Natural killer cell treated with Interleukin-12 subunit alpha and Interleukin-12 subunit beta and Interleukin-15 and Interleukin-18, amount 100 ng/mL, for 72 hours (primary cell): ENCODE results near the gene ARSG. TPM values are rescaled to one million over a fixed set of nuclear protein-coding genes. Genes with fewer than 3 reads are reported as not detected.
A peak's percentile ranks its signal among the peaks of the same experiment; 100 is the strongest.
"Not testable (repeated sequence)": the region's sequence is repeated elsewhere in the genome, so short reads cannot be mapped to it uniquely, and the experiment has no call there.

Experiments used
- ATAC-seq, 2 donors: fragments of 150-1000 bp; cut with Tn5 transposase in 1 of 2; sonication (Bioruptor Pico), chemical (Tn5 transposase) in 1 of 2; 2 replicates each; pipeline ENCODE4 v1.10.0; 2021
- DNase-seq: peaks from one replicate; pipeline ENCODE4 v3.0.0; 2022; ENCODE audit warnings: low spot score
- H3K27ac Mint-ChIP-seq, 2 donors: 1 replicate in 1 of 2; 2 replicates in 1 of 2; pipeline ENCODE4 v1.8.0; 2022; ENCODE audit warnings: mixed read lengths in 2 of 2, mild to moderate bottlenecking in 1 of 2, moderate library complexity in 1 of 2
- H3K27me3 Mint-ChIP-seq, 2 donors: 1 replicate in 1 of 2; 2 replicates in 1 of 2; pipeline ENCODE4 v1.8.0; 2022; ENCODE audit warnings: mixed read lengths in 2 of 2
- H3K36me3 Mint-ChIP-seq: one replicate; pipeline ENCODE4 v1.8.0; 2022; ENCODE audit warnings: mixed read lengths
- H3K4me1 Mint-ChIP-seq, 2 donors: 1 replicate in 1 of 2; 2 replicates in 1 of 2; pipeline ENCODE4 v1.8.0; 2022; ENCODE audit warnings: low read depth in 2 of 2, mixed read lengths in 2 of 2, mild to moderate bottlenecking in 1 of 2
- H3K4me3 Mint-ChIP-seq: one replicate; pipeline ENCODE4 v1.8.0; 2022; ENCODE audit warnings: mixed read lengths
- H3K9me3 Mint-ChIP-seq: 2 replicates; pipeline ENCODE4 v1.8.0; 2022; ENCODE audit warnings: mixed read lengths
- total RNA-seq, 2 donors: library from RNA; stranded (reverse); gene quantifications; one replicate each; pipeline ENCODE4 v1.2.3, GENCODE V29; 2022

ARSG gene
- total RNA-seq, 2 donors from 2014 or later, result 2.4 to 4.7 TPM

GRCh38 chr17:68334393-68334792 is 43.1 kb downstream of the ARSG start:
- ATAC-seq (no peak), DNase-seq (no peak)
- peaks cover 4% of the 10 kb centered on the region for H3K9me3 Mint-ChIP-seq
- no peaks in the 10 kb centered on the region for H3K27me3 Mint-ChIP-seq
- peaks cover 11% of the 10 kb centered on the region for H3K36me3 Mint-ChIP-seq
- peaks cover 0 to 4% of the 10 kb centered on the region in 2 donors for H3K4me1 Mint-ChIP-seq
- H3K27ac Mint-ChIP-seq, result no peak overlapping the region
- H3K4me3 Mint-ChIP-seq, result no peak overlapping the region

GRCh38 chr17:68341482-68341881 is 50.2 kb downstream of the ARSG start:
- peaks cover 29 to 32% of the 10 kb centered on the region in 2 donors for H3K4me1 Mint-ChIP-seq
- H3K4me3 Mint-ChIP-seq, result no peak overlapping the region
- H3K27ac Mint-ChIP-seq, result no peak overlapping the region
- no peaks in the 10 kb centered on the region for H3K27me3 Mint-ChIP-seq
- no peaks in the 10 kb centered on the region for H3K36me3 Mint-ChIP-seq
- DNase-seq, result no peak
- H3K9me3 Mint-ChIP-seq, result no peaks in the 10 kb centered on the region
- no peak for ATAC-seq

- Mint-ChIP-seq H3K27ac (peak overlapping the region; percentile 81 to 91), H3K27me3 (no peaks in the 10 kb centered on the region), H3K4me3 (peak overlapping the region; percentile 89), H3K36me3 (no peaks in the 10 kb centered on the region), H3K9me3 (no peaks in the 10 kb centered on the region), H3K4me1 (peaks cover 49 to 57% of the 10 kb centered on the region in 2 donors)
- DNase-seq (no peak), ATAC-seq (no peak)
Measured at GRCh38 chr17:68343976-68344375, 52.7 kb downstream of the ARSG start.

- H3K9me3 Mint-ChIP-seq, result no peaks in the 10 kb centered on the region
- DNase-seq (peak; percentile 69), ATAC-seq (peak; percentile 48 to 54)
- no peaks in the 10 kb centered on the region for H3K27me3 Mint-ChIP-seq
- peak overlapping the region; percentile 81 to 91 for H3K27ac Mint-ChIP-seq
- H3K36me3 Mint-ChIP-seq, result no peaks in the 10 kb centered on the region
- peak overlapping the region; percentile 89 for H3K4me3 Mint-ChIP-seq
- H3K4me1 Mint-ChIP-seq, result peaks cover 57 to 64% of the 10 kb centered on the region in 2 donors
Measured at GRCh38 chr17:68344701-68345136, 53.4 kb downstream of the ARSG start.

GRCh38 chr17:68346448-68346847 is 55.2 kb downstream of the ARSG start:
- Mint-ChIP-seq H3K27me3 (no peaks in the 10 kb centered on the region), H3K27ac (peak overlapping the region; percentile 91 to 97), H3K4me1 (peaks cover 65 to 75% of the 10 kb centered on the region in 2 donors), H3K4me3 (peak overlapping the region; percentile 89), H3K36me3 (no peaks in the 10 kb centered on the region), H3K9me3 (no peaks in the 10 kb centered on the region)
- peak; percentile 87 to 89 for ATAC-seq
- DNase-seq, result peak; percentile 90

- DNase-seq (no peak), ATAC-seq (no peak)
- Mint-ChIP-seq H3K36me3 (no peaks in the 10 kb centered on the region), H3K4me1 (peaks cover 73 to 83% of the 10 kb centered on the region in 2 donors), H3K27me3 (no peaks in the 10 kb centered on the region), H3K27ac (peak overlapping the region; percentile 91 to 97), H3K9me3 (no peaks in the 10 kb centered on the region), H3K4me3 (peak overlapping the region; percentile 89)
Measured at GRCh38 chr17:68347380-68347779, 56.1 kb downstream of the ARSG start.

- peaks cover 71 to 80% of the 10 kb centered on the region in 2 donors for H3K4me1 Mint-ChIP-seq
- peak overlapping the region; percentile 85 to 91 for H3K27ac Mint-ChIP-seq
- no peaks in the 10 kb centered on the region for H3K27me3 Mint-ChIP-seq
- peak; percentile 83 to 88 for ATAC-seq
- no peaks in the 10 kb centered on the region for H3K9me3 Mint-ChIP-seq
- no peak for DNase-seq
- no peaks in the 10 kb centered on the region for H3K36me3 Mint-ChIP-seq
- H3K4me3 Mint-ChIP-seq, result peak overlapping the region; percentile 86
Measured at GRCh38 chr17:68349157-68349556, 57.9 kb downstream of the ARSG start.

GRCh38 chr17:68351395-68351794 is 60.1 kb downstream of the ARSG start:
- Mint-ChIP-seq H3K27me3 (no peaks in the 10 kb centered on the region), H3K4me1 (peaks cover 70 to 78% of the 10 kb centered on the region in 2 donors), H3K4me3 (peak overlapping the region; percentile 52), H3K36me3 (no peaks in the 10 kb centered on the region), H3K9me3 (no peaks in the 10 kb centered on the region), H3K27ac (peak overlapping the region; percentile 26 to 60)
- DNase-seq (no peak), ATAC-seq (no peak)

- Mint-ChIP-seq H3K27me3 (no peaks in the 10 kb centered on the region), H3K9me3 (no peaks in the 10 kb centered on the region), H3K27ac (peak overlapping the region; percentile 26 to 60), H3K4me3 (peak overlapping the region; percentile 52), H3K4me1 (peaks cover 72 to 78% of the 10 kb centered on the region in 2 donors), H3K36me3 (no peaks in the 10 kb centered on the region)
- no peak for DNase-seq
- no peak for ATAC-seq
Measured at GRCh38 chr17:68352041-68352440, 60.7 kb downstream of the ARSG start.

- Mint-ChIP-seq H3K27ac (peak overlapping the region in 1 of 2 donors; percentile 18), H3K4me3 (peak overlapping the region; percentile 53), H3K4me1 (peaks cover 71 to 77% of the 10 kb centered on the region in 2 donors)
- H3K27me3 Mint-ChIP-seq, DNase-seq, H3K9me3 Mint-ChIP-seq, H3K36me3 Mint-ChIP-seq, ATAC-seq: not testable (repeated sequence)
Measured at GRCh38 chr17:68352671-68353070, 61.4 kb downstream of the ARSG start.

GRCh38 chr17:68353111-68353521 is 61.8 kb downstream of the ARSG start:
- no peaks in the 10 kb centered on the region for H3K9me3 Mint-ChIP-seq
- no peaks in the 10 kb centered on the region for H3K27me3 Mint-ChIP-seq
- no peaks in the 10 kb centered on the region for H3K36me3 Mint-ChIP-seq
- peaks cover 67 to 73% of the 10 kb centered on the region in 2 donors for H3K4me1 Mint-ChIP-seq
- no peak for DNase-seq
- ATAC-seq, result no peak
- H3K4me3 Mint-ChIP-seq, result no peak overlapping the region
- H3K27ac Mint-ChIP-seq, result peak overlapping the region in 1 of 2 donors; percentile 18

GRCh38 chr17:68354311-68354710 is 63.0 kb downstream of the ARSG start:
- not testable (repeated sequence) for ATAC-seq

GRCh38 chr17:68355108-68355507 is 63.8 kb downstream of the ARSG start:
- H3K4me1 Mint-ChIP-seq, result peaks cover 57 to 63% of the 10 kb centered on the region in 2 donors
- not testable (repeated sequence) for H3K9me3 Mint-ChIP-seq, DNase-seq, H3K27me3 Mint-ChIP-seq, H3K36me3 Mint-ChIP-seq
- H3K27ac Mint-ChIP-seq, result peak overlapping the region; percentile 35 to 42
- peak; percentile 50 to 75 for ATAC-seq
- peak overlapping the region; percentile 74 for H3K4me3 Mint-ChIP-seq

More at GRCh38 chr17:68354311-68354710, 63.0 kb downstream of the ARSG start:
- Mint-ChIP-seq H3K4me3 (peak overlapping the region; percentile 15), H3K27ac (peak overlapping the region; percentile 35 to 42), H3K4me1 (peaks cover 63 to 66% of the 10 kb centered on the region in 2 donors)
- not testable (repeated sequence) for H3K9me3 Mint-ChIP-seq, DNase-seq, H3K36me3 Mint-ChIP-seq, H3K27me3 Mint-ChIP-seq

- peak; percentile 84 for DNase-seq
- peaks cover 52 to 56% of the 10 kb centered on the region in 2 donors for H3K4me1 Mint-ChIP-seq
- H3K4me3 Mint-ChIP-seq, result peak overlapping the region; percentile 74
- no peaks in the 10 kb centered on the region for H3K9me3 Mint-ChIP-seq
- peak; percentile 94 to 96 for ATAC-seq
- H3K27me3 Mint-ChIP-seq, result no peaks in the 10 kb centered on the region
- H3K27ac Mint-ChIP-seq, result peak overlapping the region; percentile 82 to 85
- no peaks in the 10 kb centered on the region for H3K36me3 Mint-ChIP-seq
Measured at GRCh38 chr17:68356520-68356919, 65.2 kb downstream of the ARSG start.
